ENCODE results near the gene ZNF593OS.

The ZNF593OS gene

DNA sequence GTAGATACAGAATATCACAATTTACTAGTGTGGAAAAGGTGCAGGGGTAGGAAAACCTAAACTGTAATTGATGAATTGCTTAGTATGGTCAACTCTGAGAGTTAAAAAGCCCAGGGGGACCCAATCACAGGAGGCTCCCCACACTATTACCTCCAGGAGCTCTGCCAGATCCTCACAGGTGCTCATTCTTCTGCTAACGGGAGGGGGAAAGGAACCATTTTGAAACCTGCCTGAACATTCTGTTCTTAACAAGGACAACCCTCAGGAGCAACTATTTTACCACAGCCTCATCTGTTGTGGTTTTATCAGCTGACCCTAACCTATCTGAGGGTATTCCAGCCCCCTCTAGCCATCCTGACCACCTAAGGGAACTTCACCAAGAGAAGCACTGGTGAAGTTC lies 40.9 kb downstream of the ZNF593OS start:
- no peak for TF ChIP-seq POLR2AphosphoS5 (IDR thresholded peaks at IDR 0.05; ENCODE audit: low read depth, low read length)
- no peak for TF ChIP-seq FOXP2 (optimal IDR thresholded peaks at IDR 0.05; ENCODE audit: borderline replicate concordance, extremely low read depth, extremely low read length, insufficient read depth)
- no peak for TF ChIP-seq SIN3A (IDR thresholded peaks at IDR 0.05; ENCODE audit: borderline replicate concordance, insufficient read depth, low read length)
- no peak for TF ChIP-seq TAF1 (IDR thresholded peaks at IDR 0.05; ENCODE audit: borderline replicate concordance, insufficient read depth, low read length)
- TF ChIP-seq, protein P1, sequence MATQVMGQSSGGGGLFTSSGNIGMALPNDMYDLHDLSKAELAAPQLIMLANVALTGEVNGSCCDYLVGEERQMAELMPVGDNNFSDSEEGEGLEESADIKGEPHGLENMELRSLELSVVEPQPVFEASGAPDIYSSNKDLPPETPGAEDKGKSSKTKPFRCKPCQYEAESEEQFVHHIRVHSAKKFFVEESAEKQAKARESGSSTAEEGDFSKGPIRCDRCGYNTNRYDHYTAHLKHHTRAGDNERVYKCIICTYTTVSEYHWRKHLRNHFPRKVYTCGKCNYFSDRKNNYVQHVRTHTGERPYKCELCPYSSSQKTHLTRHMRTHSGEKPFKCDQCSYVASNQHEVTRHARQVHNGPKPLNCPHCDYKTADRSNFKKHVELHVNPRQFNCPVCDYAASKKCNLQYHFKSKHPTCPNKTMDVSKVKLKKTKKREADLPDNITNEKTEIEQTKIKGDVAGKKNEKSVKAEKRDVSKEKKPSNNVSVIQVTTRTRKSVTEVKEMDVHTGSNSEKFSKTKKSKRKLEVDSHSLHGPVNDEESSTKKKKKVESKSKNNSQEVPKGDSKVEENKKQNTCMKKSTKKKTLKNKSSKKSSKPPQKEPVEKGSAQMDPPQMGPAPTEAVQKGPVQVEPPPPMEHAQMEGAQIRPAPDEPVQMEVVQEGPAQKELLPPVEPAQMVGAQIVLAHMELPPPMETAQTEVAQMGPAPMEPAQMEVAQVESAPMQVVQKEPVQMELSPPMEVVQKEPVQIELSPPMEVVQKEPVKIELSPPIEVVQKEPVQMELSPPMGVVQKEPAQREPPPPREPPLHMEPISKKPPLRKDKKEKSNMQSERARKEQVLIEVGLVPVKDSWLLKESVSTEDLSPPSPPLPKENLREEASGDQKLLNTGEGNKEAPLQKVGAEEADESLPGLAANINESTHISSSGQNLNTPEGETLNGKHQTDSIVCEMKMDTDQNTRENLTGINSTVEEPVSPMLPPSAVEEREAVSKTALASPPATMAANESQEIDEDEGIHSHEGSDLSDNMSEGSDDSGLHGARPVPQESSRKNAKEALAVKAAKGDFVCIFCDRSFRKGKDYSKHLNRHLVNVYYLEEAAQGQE (IDR thresholded peaks at IDR 0.05; ENCODE audit: insufficient read depth in 1 of 2, low read depth in 2 of 2, low read length in 2 of 2) = no peak

DNA sequence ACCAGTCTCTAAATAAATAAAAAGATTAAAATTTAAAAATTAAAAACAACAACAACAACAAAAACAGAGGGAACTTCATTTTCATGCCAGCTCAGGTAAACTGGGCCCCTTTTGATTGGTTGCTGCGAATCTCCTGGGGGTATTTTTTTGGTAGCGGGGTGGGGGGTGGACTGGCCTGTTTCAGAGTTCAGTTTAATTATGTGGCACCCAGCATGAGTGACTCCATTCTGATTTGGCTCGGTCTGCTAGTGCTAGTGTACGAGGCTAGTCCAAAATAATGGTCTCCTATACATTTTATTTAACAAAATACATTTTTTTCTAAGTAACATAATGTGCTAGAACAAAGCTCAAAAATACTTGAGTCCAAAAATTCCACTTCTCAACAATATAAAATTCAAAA lies 41.9 kb downstream of the ZNF593OS start:
- TF ChIP-seq POLR2AphosphoS5 (IDR thresholded peaks at IDR 0.05; ENCODE audit: low read depth, low read length) (no peak), TAF1 (IDR thresholded peaks at IDR 0.05; ENCODE audit: borderline replicate concordance, insufficient read depth, low read length) (no peak), FOXP2 (optimal IDR thresholded peaks at IDR 0.05; ENCODE audit: borderline replicate concordance, extremely low read depth, extremely low read length, insufficient read depth) (no peak), SIN3A (IDR thresholded peaks at IDR 0.05; ENCODE audit: borderline replicate concordance, insufficient read depth, low read length) (no peak)
- TF ChIP-seq, protein P1 (IDR thresholded peaks at IDR 0.05; ENCODE audit: insufficient read depth in 1 of 2, low read depth in 2 of 2, low read length in 2 of 2) = no peak

DNA sequence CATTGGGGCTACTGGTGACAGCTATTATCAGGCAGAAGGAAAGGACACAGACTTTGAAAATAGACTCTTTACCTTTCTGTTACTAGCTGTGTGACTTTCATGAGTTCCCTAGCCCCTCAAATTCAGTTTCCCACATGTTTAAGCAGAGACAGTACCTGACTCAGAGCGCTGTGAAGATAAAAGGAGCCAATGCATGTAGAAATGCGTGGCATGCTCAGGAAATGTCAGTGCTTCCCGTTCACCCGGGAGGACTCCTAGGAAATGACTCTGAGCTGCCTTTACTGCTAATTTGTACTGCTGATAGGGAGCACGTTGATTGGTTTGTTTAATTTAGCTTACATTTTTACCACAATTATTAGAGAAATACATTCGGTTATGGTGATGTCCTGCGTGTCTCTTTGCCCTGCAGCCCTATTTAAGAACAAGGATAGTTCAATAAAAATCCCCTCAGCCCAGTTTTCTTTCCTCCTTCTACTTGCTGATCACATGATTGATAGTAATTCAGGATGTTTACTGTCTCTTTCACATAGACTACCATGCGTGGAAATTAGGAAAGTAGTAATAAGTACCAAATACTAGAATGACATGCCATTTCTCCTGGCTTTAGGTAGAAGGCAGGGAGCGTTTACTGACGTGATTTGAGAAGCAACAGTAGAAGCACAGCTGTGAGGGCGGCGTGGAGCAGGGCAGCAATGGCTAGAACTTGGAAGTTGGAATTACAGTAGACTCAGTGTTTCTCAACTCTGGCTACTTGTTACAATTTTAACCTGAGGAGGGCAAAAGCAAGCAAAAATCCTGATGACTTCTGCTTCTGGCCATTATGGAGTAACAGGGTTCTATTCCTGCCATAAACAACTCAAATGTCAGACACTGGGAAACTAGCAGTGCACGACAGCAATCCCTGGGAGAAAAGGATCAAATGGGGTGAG lies 44.1 kb downstream of the ZNF593OS start:
- TF ChIP-seq, protein P1 (IDR thresholded peaks at IDR 0.05; ENCODE audit: insufficient read depth in 1 of 2, low read depth in 2 of 2, low read length in 2 of 2) = no peak
- no peak for TF ChIP-seq FOXP2 (optimal IDR thresholded peaks at IDR 0.05; ENCODE audit: borderline replicate concordance, extremely low read depth, extremely low read length, insufficient read depth)
- TF ChIP-seq SIN3A (IDR thresholded peaks at IDR 0.05; ENCODE audit: borderline replicate concordance, insufficient read depth, low read length) = no peak
- no peak for TF ChIP-seq TAF1 (IDR thresholded peaks at IDR 0.05; ENCODE audit: borderline replicate concordance, insufficient read depth, low read length)
- TF ChIP-seq POLR2AphosphoS5 (IDR thresholded peaks at IDR 0.05; ENCODE audit: low read depth, low read length) = no peak

DNA sequence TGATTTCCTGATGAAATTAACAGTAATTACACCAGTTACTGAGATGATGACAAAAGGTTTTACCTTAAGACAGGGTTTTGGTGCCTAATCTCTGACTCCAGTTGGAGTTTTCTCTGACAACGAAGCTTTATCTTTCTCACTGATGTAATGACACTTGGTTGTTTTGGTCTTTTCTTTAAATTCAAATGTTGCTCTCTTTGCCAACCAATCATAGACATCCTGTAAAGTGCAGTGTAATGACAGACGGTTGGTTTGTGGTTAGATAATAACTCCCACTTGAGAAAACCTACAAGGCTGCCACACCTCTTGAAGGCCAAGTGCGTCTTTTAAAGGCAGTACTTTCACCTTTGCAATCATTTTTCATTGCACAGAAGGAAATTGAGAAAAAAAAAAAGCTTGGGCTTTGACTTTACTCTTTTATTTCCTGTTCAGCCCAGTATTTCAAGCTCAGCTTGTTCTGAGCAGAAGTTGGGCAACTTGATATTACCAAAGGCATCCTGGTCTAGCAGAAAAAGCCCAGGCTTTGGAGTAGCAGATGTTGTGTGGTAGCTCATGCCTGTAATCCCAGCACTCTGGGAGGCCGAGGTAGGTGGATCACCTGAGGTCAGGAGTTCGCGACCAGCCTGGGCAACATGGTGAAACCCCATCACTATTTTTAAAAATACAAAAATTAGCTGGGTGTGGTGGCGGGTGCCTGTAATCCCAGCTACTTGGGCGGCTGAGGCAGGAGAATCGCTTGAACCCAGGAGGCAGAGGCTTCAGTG lies 45.1 kb downstream of the ZNF593OS start:
- no peak for TF ChIP-seq SIN3A (IDR thresholded peaks at IDR 0.05; ENCODE audit: borderline replicate concordance, insufficient read depth, low read length)
- no peak for TF ChIP-seq TAF1 (IDR thresholded peaks at IDR 0.05; ENCODE audit: borderline replicate concordance, insufficient read depth, low read length)
- no peak for TF ChIP-seq FOXP2 (optimal IDR thresholded peaks at IDR 0.05; ENCODE audit: borderline replicate concordance, extremely low read depth, extremely low read length, insufficient read depth)
- no peak for TF ChIP-seq POLR2AphosphoS5 (IDR thresholded peaks at IDR 0.05; ENCODE audit: low read depth, low read length)
- TF ChIP-seq, protein P1 (IDR thresholded peaks at IDR 0.05; ENCODE audit: insufficient read depth in 1 of 2, low read depth in 2 of 2, low read length in 2 of 2) = no peak
